Stimulated activated CD4-positive, alpha-beta T cell treated with anti-CD3 and anti-CD28 coated beads, Interleukin-15, amount 100 ng/mL, for 24 hours (primary cell): ENCODE data around the gene PDSS2.

Source experiments
- DNase-seq: peaks from one replicate; pipeline ENCODE4 v3.0.0-alpha.2; 2020

PDSS2 gene

DNA sequence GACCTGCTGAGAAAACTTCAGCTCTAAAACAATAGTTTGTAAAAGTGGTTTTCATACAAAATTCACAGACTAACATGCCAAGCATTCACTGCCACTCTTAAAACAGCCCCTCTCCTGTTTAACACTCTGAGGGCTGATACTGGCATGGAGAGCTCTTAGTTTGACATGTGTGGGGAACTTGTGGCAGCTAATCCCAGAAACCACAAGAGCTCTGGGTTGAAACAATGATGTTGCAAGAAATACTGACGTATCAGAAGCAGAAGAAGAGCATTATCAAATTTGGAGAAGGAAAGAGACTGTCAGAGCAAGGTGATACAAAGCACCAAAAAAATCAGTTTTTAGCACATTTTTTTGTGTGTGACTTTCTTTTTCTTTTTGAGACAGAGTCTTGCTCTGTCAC lies 349.2 kb downstream of the PDSS2 start:
- DNase-seq, result no peak

DNA sequence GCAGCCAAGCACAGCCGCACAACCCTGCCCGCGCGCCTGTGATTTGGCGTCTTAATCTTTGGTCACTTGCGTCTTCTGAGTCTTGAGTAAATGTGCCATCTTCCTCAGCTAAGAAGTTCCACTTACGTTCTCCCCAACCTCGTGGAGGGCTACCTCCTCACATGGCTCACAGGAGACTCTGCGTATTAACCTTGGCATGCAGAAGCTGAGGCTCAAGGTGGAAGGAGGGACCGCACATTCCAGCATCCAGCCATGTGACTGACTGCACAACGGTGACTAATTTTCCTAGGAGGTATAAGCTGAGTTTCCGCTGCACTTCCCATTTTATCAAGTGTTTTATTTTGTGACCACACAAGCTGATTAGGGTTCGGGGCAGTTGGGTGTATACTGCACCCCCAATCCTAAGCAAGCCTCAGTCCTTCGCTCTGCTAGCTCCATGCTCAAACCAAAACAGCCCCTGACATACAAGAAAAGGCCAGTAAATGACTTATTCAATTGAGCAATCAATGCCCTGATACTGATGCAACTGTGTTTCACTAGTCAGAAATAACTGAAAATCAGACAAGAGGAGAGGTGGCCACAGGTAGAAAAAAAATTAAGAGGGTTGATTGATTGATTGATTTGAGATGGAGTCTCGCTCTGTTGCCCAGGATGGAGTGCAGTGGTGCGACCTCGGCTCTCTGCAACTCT lies 351.0 kb downstream of the PDSS2 start:
- no peak for DNase-seq

DNA sequence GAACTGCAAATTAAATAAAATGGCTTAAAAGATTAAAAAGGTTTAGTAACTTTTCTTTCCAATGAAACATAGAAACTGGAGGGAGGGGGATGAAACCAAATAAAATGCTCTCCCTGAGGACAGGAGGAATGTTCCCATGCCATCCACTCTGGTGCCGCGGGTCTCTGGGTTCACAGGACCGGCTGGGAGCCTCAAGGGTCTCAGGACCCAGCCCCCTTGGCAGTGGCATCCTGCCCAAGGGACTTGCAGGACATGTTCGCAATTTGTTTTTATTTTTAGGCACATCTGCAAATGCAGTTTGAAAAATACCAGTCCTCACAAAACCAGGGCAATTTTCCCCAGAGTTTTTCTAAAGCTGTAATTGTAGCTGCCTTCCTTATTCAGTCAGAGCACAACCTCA lies 351.6 kb downstream of the PDSS2 start:
- DNase-seq, result no peak

DNA sequence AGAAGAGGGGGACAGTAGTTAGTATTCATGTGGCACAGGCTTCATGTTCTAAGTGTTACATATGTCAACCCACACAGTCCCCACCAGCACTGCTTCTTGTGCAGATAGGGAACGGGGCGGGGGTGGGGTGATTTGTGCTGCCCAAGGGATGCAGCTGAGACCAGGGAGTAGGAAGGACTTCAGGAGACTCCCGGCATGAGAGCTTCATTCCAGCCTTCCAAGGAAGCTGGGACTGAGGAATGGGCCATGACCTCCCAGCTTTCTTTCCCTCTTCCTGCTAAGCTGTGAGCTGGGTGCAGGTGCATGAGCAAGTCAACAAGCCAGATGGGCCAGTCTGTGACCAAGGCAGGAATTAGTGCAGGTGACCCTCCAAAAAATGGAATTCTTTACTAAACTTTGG lies 353.2 kb downstream of the PDSS2 start:
- no peak for DNase-seq

DNA sequence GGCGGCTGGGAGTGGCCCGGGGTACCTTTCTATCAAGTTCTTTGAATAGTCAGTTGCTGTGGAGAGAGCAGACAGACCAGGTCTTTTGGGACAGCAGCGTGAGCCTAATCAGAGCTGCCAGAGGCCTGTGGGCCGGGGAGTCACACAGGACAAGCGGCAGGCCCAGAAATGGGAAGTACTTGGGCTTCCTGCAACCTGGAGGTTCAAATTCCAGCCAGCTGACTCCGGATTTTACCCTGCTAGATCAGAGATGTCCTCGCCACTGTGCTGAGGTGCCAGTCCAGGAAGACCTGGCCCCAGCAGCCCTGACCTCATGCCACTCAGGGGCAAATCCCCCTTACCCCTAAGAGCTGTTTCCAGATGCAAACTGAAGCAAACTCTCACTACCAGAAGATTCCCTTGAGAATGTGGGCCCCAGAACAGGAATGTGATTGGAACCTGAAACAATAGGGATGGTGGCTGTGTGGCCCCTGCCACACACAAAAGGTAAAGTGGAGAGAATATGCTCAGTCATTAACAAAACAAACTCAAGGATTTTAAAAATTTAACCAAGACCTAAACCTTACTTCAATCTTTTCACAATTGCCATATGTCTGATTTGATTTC lies 353.8 kb downstream of the PDSS2 start:
- DNase-seq, result no peak

DNA sequence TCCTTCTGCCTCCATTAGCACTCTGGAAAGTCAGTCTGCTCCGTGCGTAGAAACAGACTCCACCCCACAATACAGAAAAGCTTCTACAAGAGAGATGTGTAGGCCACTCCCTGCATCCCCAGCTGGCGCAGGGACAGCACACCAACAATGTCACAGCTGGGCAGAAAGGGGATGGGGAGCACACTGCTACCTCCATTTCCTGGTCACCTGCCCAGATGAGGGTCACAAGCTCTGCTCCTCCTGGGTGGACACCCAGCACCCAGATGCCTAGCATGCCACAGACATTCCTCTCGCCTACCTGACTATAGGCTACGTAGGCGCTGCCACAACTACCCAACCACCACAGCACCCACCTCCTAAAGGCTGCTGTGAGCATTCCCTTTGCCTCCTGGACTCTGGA lies 356.3 kb downstream of the PDSS2 start:
- no peak for DNase-seq
